Activated CD4-positive, CD25-positive, alpha-beta regulatory T cell (primary cell): ENCODE results near the gene RNF13.

Experiments used
- DNase-seq, 4 experiments: peaks; one replicate each; lab custom pipeline; 2025; lab: John Stamatoyannopoulos, UW

Gene RNF13

GRCh38 chr3:149812606-149813366 lies at the start of gene RNF13:
Gene RNF13, plus strand, starts transcription at chr3:149813215. Its CDS starts 32,812 bp downstream, at chr3:149846027.
- DNase-seq = peak; percentile 84 to 92 (median 88)

GRCh38 chr3:149763565-149764195 lies 49.3 kb upstream of the RNF13 start:
- DNase-seq = no peak

GRCh38 chr3:149764302-149764701 lies 48.7 kb upstream of the RNF13 start:
- DNase-seq = no peak

GRCh38 chr3:149765762-149766334 lies 47.2 kb upstream of the RNF13 start:
- no peak for DNase-seq

GRCh38 chr3:149767720-149768119 lies 45.3 kb upstream of the RNF13 start:
- no peak for DNase-seq

GRCh38 chr3:149768704-149769103 lies 44.3 kb upstream of the RNF13 start:
- no peak for DNase-seq

- DNase-seq = no peak
These were observed 42.8 kb upstream of the RNF13 start for GRCh38 chr3:149770246-149770645.

- DNase-seq = peak in 1 of 4 experiments; percentile 0
These were observed 41.3 kb upstream of the RNF13 start for GRCh38 chr3:149771652-149772271.

- DNase-seq = no peak
These were observed 40.2 kb upstream of the RNF13 start for GRCh38 chr3:149772861-149773260.

- no peak for DNase-seq
These were observed 36.8 kb upstream of the RNF13 start for GRCh38 chr3:149776170-149776569.

- no peak for DNase-seq
These were observed 35.4 kb upstream of the RNF13 start for GRCh38 chr3:149777414-149778214.

- no peak for DNase-seq
These were observed 31.8 kb upstream of the RNF13 start for GRCh38 chr3:149781211-149781610.

- DNase-seq = no peak
These were observed 31.3 kb upstream of the RNF13 start for GRCh38 chr3:149781741-149782140.

- no peak for DNase-seq
These were observed 29.4 kb upstream of the RNF13 start for GRCh38 chr3:149783576-149783975.

- no peak for DNase-seq
These were observed 28.8 kb upstream of the RNF13 start for GRCh38 chr3:149784064-149784704.

GRCh38 chr3:149790268-149790667 lies 22.7 kb upstream of the RNF13 start:
- DNase-seq = no peak

- DNase-seq = no peak
These were observed 22.3 kb upstream of the RNF13 start for GRCh38 chr3:149790698-149791097.

GRCh38 chr3:149792452-149793270 lies 20.4 kb upstream of the RNF13 start, which contains the start of gene ANKUB1:
Gene ANKUB1, minus strand, starts transcription at chr3:149792554. Its CDS starts 188 bp downstream, at chr3:149792366.
- DNase-seq = no peak

- no peak for DNase-seq
These were observed 17.0 kb upstream of the RNF13 start for GRCh38 chr3:149796026-149796425.

- DNase-seq = no peak
These were observed 12.3 kb upstream of the RNF13 start for GRCh38 chr3:149800693-149801092.
